ENCODE results near the gene TGOLN2. TPM values are rescaled to one million over a fixed set of nuclear protein-coding genes. Genes with fewer than 3 reads are reported as not detected.

Gene TGOLN2
- total and polyA plus RNA-seq, 2 of the 13 experiments (the other 11 are each of a cell fraction or from before 2014, with no cell fraction given): 99.6 to 155 TPM

DNA sequence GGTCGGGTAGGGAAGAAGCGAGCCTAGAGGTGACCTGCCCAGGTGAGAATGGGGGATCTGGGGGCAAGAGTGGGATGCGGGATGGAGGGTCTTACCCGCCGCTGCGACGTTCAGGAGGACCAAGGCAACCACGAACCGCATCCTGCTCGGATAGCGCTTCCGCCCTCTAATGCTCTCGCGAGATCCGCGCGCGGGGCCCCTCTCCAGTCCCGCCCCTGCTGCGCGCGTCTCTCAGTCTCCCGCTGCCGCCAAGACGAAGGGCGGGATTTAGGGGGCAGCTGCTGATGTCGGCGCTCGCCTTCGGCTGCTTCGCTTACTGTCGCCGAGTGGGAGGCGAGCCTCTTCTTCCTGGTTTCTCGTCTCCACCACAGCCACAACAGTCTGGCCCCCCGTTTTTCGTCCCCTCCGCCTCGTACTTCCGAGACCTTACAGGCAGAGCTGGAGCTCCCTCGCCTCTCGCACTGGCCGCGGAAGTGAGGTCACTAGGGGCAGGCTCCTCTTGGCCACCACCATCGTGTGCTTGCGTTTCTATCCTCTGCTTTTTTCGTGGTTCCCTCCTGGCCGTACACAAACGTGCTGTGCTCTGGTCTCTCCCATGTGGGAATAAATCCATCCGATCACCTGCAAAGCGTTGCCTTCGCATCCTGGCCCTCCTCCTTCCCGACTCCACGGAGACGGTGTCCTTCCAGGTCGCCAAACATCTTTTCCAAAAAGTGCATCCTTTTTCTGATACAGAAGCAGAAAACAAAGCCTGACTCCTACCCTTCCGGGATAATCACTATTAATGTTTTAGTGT, at the start of gene TGOLN2 (continued):
- TF ChIP-seq, protein P1, sequence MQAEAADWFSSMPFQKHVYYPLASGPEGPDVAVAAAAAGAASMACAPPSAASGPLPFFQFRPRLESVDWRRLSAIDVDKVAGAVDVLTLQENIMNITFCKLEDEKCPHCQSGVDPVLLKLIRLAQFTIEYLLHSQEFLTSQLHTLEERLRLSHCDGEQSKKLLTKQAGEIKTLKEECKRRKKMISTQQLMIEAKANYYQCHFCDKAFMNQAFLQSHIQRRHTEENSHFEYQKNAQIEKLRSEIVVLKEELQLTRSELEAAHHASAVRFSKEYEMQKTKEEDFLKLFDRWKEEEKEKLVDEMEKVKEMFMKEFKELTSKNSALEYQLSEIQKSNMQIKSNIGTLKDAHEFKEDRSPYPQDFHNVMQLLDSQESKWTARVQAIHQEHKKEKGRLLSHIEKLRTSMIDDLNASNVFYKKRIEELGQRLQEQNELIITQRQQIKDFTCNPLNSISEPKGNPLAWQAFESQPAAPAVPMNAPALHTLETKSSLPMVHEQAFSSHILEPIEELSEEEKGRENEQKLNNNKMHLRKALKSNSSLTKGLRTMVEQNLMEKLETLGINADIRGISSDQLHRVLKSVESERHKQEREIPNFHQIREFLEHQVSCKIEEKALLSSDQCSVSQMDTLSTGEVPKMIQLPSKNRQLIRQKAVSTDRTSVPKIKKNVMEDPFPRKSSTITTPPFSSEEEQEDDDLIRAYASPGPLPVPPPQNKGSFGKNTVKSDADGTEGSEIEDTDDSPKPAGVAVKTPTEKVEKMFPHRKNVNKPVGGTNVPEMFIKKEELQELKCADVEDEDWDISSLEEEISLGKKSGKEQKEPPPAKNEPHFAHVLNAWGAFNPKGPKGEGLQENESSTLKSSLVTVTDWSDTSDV (CRISPR knock-in tag; IDR thresholded peaks at IDR 0.05): peak; percentile 99
- TF ChIP-seq, protein P2, sequence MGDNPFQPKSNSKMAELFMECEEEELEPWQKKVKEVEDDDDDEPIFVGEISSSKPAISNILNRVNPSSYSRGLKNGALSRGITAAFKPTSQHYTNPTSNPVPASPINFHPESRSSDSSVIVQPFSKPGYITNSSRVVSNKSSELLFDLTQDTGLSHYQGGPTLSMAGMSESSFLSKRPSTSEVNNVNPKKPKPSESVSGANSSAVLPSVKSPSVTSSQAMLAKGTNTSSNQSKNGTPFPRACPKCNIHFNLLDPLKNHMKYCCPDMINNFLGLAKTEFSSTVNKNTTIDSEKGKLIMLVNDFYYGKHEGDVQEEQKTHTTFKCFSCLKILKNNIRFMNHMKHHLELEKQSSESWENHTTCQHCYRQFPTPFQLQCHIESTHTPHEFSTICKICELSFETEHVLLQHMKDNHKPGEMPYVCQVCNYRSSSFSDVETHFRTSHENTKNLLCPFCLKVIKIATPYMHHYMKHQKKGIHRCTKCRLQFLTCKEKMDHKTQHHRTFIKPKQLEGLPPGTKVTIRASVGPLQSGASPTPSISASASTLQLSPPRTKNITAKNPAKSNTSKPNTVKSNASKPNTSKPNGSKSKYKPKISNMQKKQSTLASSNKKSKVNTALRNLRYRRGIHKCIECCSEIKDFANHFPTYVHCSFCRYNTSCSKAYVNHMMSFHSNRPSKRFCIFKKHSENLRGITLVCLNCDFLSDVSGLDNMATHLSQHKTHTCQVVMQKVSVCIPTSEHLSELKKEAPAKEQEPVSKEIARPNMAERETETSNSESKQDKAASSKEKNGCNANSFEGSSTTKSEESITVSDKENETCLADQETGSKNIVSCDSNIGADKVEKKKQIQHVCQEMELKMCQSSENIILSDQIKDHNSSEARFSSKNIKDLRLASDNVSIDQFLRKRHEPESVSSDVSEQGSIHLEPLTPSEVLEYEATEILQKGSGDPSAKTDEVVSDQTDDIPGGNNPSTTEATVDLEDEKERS (CRISPR knock-in tag; IDR thresholded peaks at IDR 0.05): 0 out of 2 replicates have a peak, but pooled peaks have one; percentile 73
- TF ChIP-seq, protein P3, sequence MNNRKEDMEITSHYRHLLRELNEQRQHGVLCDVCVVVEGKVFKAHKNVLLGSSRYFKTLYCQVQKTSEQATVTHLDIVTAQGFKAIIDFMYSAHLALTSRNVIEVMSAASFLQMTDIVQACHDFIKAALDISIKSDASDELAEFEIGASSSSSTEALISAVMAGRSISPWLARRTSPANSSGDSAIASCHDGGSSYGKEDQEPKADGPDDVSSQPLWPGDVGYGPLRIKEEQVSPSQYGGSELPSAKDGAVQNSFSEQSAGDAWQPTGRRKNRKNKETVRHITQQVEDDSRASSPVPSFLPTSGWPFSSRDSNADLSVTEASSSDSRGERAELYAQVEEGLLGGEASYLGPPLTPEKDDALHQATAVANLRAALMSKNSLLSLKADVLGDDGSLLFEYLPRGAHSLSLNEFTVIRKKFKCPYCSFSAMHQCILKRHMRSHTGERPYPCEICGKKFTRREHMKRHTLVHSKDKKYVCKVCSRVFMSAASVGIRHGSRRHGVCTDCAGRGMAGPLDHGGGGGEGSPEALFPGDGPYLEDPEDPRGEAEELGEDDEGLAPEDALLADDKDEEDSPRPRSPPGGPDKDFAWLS (CRISPR knock-in tag; IDR thresholded peaks at IDR 0.05; ENCODE audit: borderline replicate concordance): peak; percentile 82; the same call in 1 of the 2 replicates
- TF ChIP-seq FOXA1 (IDR thresholded peaks at IDR 0.05): no peak
- peak; percentile 18; the same call in 1 of the 2 replicates for TF ChIP-seq FOXA1 (CRISPR knock-in tag; IDR thresholded peaks at IDR 0.05)
- TF ChIP-seq MXI1 (IDR thresholded peaks at IDR 0.05; ENCODE audit: borderline replicate concordance, low read depth, low read length): peak; percentile 90
- peak; percentile 97 for TF ChIP-seq KDM4B (CRISPR knock-in tag; IDR thresholded peaks at IDR 0.05)
- peak; percentile 81 for TF ChIP-seq FOXJ3 (CRISPR knock-in tag; IDR thresholded peaks at IDR 0.05; ENCODE audit: borderline replicate concordance)
- TF ChIP-seq ZNF558 (CRISPR knock-in tag; IDR thresholded peaks at IDR 0.05; ENCODE audit: borderline replicate concordance): peak; percentile 63; the same call in 1 of the 2 replicates
- no peak; the same call in 1 of the 2 replicates for TF ChIP-seq RFX5 (IDR thresholded peaks at IDR 0.05; ENCODE audit: low read depth, low read length)
- TF ChIP-seq ZNF329 (CRISPR knock-in tag; IDR thresholded peaks at IDR 0.05; ENCODE audit: low read depth): peak; percentile 93
- TF ChIP-seq ZIK1 (CRISPR knock-in tag; IDR thresholded peaks at IDR 0.05; ENCODE audit: borderline replicate concordance, low read depth): peak; percentile 78; the same call in 1 of the 2 replicates
- TF ChIP-seq, protein P4, sequence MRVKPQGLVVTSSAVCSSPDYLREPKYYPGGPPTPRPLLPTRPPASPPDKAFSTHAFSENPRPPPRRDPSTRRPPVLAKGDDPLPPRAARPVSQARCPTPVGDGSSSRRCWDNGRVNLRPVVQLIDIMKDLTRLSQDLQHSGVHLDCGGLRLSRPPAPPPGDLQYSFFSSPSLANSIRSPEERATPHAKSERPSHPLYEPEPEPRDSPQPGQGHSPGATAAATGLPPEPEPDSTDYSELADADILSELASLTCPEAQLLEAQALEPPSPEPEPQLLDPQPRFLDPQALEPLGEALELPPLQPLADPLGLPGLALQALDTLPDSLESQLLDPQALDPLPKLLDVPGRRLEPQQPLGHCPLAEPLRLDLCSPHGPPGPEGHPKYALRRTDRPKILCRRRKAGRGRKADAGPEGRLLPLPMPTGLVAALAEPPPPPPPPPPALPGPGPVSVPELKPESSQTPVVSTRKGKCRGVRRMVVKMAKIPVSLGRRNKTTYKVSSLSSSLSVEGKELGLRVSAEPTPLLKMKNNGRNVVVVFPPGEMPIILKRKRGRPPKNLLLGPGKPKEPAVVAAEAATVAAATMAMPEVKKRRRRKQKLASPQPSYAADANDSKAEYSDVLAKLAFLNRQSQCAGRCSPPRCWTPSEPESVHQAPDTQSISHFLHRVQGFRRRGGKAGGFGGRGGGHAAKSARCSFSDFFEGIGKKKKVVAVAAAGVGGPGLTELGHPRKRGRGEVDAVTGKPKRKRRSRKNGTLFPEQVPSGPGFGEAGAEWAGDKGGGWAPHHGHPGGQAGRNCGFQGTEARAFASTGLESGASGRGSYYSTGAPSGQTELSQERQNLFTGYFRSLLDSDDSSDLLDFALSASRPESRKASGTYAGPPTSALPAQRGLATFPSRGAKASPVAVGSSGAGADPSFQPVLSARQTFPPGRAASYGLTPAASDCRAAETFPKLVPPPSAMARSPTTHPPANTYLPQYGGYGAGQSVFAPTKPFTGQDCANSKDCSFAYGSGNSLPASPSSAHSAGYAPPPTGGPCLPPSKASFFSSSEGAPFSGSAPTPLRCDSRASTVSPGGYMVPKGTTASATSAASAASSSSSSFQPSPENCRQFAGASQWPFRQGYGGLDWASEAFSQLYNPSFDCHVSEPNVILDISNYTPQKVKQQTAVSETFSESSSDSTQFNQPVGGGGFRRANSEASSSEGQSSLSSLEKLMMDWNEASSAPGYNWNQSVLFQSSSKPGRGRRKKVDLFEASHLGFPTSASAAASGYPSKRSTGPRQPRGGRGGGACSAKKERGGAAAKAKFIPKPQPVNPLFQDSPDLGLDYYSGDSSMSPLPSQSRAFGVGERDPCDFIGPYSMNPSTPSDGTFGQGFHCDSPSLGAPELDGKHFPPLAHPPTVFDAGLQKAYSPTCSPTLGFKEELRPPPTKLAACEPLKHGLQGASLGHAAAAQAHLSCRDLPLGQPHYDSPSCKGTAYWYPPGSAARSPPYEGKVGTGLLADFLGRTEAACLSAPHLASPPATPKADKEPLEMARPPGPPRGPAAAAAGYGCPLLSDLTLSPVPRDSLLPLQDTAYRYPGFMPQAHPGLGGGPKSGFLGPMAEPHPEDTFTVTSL (CRISPR knock-in tag; IDR thresholded peaks at IDR 0.05; ENCODE audit: borderline replicate concordance): peak; percentile 61
- peak; percentile 90 for TF ChIP-seq ZNF776 (CRISPR knock-in tag; IDR thresholded peaks at IDR 0.05)
- TF ChIP-seq MAFG (CRISPR knock-in tag; IDR thresholded peaks at IDR 0.05): no peak

Data from HepG2 (cell line).